Heart right ventricle (tissue), 16 donors: ENCODE measurements around the gene L3MBTL2. TPM values are rescaled to one million over a fixed set of nuclear protein-coding genes. Genes with fewer than 3 reads are reported as not detected.

ENCODE experiments used
- ATAC-seq, 8 donors: fragments of 200-7000 bp; cut with Tn5 transposase; one replicate each; pipeline ENCODE4 v1.9.1; 2020; ENCODE audit warnings: mild to moderate bottlenecking in 8 of 8, moderate library complexity in 8 of 8, moderate number of reproducible peaks in 1 of 8
- DNase-seq, 2 donors: peaks; one replicate each; pipeline ENCODE4 v3.0.0-alpha.2; 2020
- H3K27ac ChIP-seq, 10 donors: fragments of 200-600 bp; sonication (generic) in 2 of 10; one replicate each; pipeline versions ENCODE4 v1.5.0 to v1.8.0; 2020 to 2022; ENCODE audit warnings: mild to moderate bottlenecking in 3 of 10
- H3K27me3 ChIP-seq, 7 donors: fragments of 200-600 bp; one replicate each; pipeline ENCODE4 v1.8.0; 2021 to 2022; ENCODE audit warnings: mild to moderate bottlenecking in 2 of 7
- H3K36me3 ChIP-seq, 9 donors: fragments of 200-600 bp; sonication (generic) in 1 of 9; one replicate each; pipeline versions ENCODE4 v1.5.0 to v1.8.0; 2020 to 2022; ENCODE audit warnings: mild to moderate bottlenecking in 2 of 9
- H3K4me1 ChIP-seq, 9 donors: fragments of 200-600 bp; sonication (generic) in 1 of 9; one replicate each; pipeline versions ENCODE4 v1.5.0 to v1.8.0; 2020 to 2022; ENCODE audit warnings: mild to moderate bottlenecking in 4 of 9
- H3K4me3 ChIP-seq, 10 donors: fragments of 200-600 bp; sonication (generic) in 2 of 10; one replicate each; pipeline versions ENCODE4 v1.5.0 to v1.8.0; 2020 to 2022; ENCODE audit warnings: mild to moderate bottlenecking in 7 of 10, moderate library complexity in 2 of 10
- H3K9me3 ChIP-seq, 11 donors: fragments of 200-600 bp in 10 of 11; sonication (generic) in 2 of 11; one replicate each; pipeline versions ENCODE4 v1.5.0 to v1.8.0; 2013 to 2022; ENCODE audit warnings: mild to moderate bottlenecking in 2 of 11, control low read depth in 1 of 11, moderate library complexity in 1 of 11
- WGBS, 2 donors: extraction: QIAGEN DNeasy Blood & Tissue Kit; methylation state at CpG; one replicate each; pipeline ENCODE4 v1.1.7; 2013; ENCODE audit warnings: inconsistent platforms in 1 of 2; 5-methylcytosine and 5-hydroxymethylcytosine counted together
- intact Hi-C, 10 donors: fragments of 100-400 bp; cut with DNase I; formaldehyde crosslinking; loops; one replicate each; pipeline versions ENCODE4 v1.11.1 to v1.14.2; 2022
- polyA plus RNA-seq, 2 donors: library from polyadenylated mRNA; stranded (reverse); fragments of 200-250 nt; gene quantifications; one replicate each; pipeline ENCODE4 v1.2.3, GENCODE V29; 2013
- total RNA-seq, 10 donors: library from RNA; stranded (reverse); fragmentation: NEBNext Ultra II Directional in 3 of 10; extraction: Animal tissue kit (Norgen Biotek cat#: 25700) in 3 of 10; gene quantifications; one replicate each; pipeline versions ENCODE4 v1.2.1 to v1.2.4, GENCODE V29; 2021 to 2023
- TF ChIP-seq, protein P1 (sequence below), 9 donors: fragments of 200-600 bp; sonication (generic) in 2 of 9; IDR thresholded peaks; one replicate each; pipeline versions ENCODE4 v1.5.0 to v1.8.0; 2021 to 2022; ENCODE audit warnings: antibody characterized with exemption in 9 of 9, mild to moderate bottlenecking in 5 of 9, moderate library complexity in 1 of 9
- donor health status: Arrhythmogenic right ventricular cardiomyopathy.
- donor health status: ischemic (EF 13 %, LVEDD 7.1; RV severe dilation, severe dysfunction).
- donor health status: healthy with polysubstance abuse.
- donor health status: DM: no; HTN: yes; CAD: no.
- donor health status: DM: no; HTN: no; CAD: no.
- donor health status: ischemic (EF 25% LVEDD 6.9; RV normal size, moderate dysfunction).
- donor health status: ischemic (EF 25% LVEDD 5.7; RV mildly dilated, moderate dysfunction).
- donor health status: healthy.
- donor health status: DM: yes; HTN: yes; CAD: no.
- donor health status: Ischemic cardiomyopathy.
- donor health status: ischemic (EF 35%, LVEDD 5.7; RV mildly dilated, moderate dysfunction).
- donor health status: nonischemic (EF 11% LVEDD 7.7; RV severe dilation, severe dysfunction).
- donor health status: DM: yes; HTN: yes; CAD: no.
- donor health status: PGD.
- donor health status: ischemic (EF 29% LVEDD 5.4; RV normal size, mild dysfunction).
- donor health status: nonischemic (EF 23%, LVEDD 6.1; RV moderate dilation, normal function).

The L3MBTL2 gene
- total and polyA plus RNA-seq, 12 donors: 10.0 to 18.5 (median 15.1) TPM

DNA sequence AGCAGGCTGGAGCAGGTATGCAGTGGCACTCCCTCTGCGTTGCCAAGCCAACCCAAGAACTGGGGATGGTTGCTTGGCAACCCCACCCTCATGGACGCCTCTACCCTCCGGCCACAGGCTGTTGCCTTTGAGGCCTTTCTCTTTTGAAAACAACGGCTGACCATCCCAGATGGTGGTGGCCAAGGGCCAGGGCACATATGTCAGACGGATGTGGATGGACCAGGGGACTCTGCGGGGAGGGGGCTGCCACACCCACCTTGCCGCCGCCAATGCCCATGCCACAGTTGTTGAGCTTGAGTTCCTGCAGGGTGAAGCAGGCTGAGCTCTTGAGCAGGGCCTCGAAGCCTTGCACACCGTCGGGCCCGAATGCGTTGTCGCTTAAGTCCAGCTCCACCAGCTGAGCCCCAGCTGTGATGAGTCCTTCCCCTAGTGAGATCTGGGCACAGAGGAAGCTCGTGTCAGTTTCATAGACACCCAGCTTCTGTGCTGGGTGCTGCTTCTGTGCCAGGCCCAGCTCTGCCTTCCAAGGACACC is 59.4 kb downstream of the L3MBTL2 start:
- intact Hi-C loops: no loop called here
- 90 to 95% methylated on average over 15 of the region's 15 CpGs for WGBS, 2 donors
- ATAC-seq (no peak), DNase-seq (no peak)
- no peak overlapping the region for H3K4me3 ChIP-seq
- H3K36me3 ChIP-seq: peaks cover 0 to 96% (median 65%) of the 10 kb centered on the region in 9 donors
- no peak overlapping the region for H3K27ac ChIP-seq
- H3K4me1 ChIP-seq: peaks cover 0 to 24% (median 6%) of the 10 kb centered on the region in 9 donors
- no peaks in the 10 kb centered on the region for H3K27me3 ChIP-seq
- TF ChIP-seq, protein P1, sequence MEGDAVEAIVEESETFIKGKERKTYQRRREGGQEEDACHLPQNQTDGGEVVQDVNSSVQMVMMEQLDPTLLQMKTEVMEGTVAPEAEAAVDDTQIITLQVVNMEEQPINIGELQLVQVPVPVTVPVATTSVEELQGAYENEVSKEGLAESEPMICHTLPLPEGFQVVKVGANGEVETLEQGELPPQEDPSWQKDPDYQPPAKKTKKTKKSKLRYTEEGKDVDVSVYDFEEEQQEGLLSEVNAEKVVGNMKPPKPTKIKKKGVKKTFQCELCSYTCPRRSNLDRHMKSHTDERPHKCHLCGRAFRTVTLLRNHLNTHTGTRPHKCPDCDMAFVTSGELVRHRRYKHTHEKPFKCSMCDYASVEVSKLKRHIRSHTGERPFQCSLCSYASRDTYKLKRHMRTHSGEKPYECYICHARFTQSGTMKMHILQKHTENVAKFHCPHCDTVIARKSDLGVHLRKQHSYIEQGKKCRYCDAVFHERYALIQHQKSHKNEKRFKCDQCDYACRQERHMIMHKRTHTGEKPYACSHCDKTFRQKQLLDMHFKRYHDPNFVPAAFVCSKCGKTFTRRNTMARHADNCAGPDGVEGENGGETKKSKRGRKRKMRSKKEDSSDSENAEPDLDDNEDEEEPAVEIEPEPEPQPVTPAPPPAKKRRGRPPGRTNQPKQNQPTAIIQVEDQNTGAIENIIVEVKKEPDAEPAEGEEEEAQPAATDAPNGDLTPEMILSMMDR (IDR thresholded peaks at IDR 0.05): no peak
- no peaks in the 10 kb centered on the region for H3K9me3 ChIP-seq

DNA sequence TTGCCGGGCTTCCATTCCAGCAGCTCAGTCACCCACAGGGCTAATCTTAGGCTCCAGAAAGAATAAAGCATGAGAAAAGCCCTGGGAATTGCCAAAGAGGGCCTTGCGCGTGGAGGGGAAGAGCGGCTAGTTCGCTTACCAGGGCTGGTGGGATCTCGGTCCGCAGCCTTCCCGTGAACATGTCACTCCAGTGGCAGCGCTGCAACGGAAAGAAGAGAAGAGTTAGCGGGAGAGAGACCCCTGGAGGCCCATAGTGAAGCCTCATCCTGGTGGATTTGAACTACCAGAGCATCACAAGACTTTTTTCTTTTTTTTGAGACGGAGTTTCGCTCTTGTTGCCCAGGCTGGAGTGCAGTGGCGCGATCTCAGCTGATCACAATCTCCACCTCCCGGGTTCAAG is 62.8 kb downstream of the L3MBTL2 start:
- Histone ChIP-seq H3K36me3 (peaks cover 0 to 96% (median 60%) of the 10 kb centered on the region in 9 donors), H3K4me3 (no peak overlapping the region), H3K4me1 (peaks cover 0 to 2% (median 0%) of the 10 kb centered on the region in 9 donors), H3K27ac (no peak overlapping the region), H3K27me3 (no peaks in the 10 kb centered on the region), H3K9me3 (no peaks in the 10 kb centered on the region)
- intact Hi-C loops: no loop called here
- ATAC-seq: no peak
- no peak for DNase-seq
- TF ChIP-seq, protein P1 (IDR thresholded peaks at IDR 0.05): no peak
- WGBS, 2 donors: 96% methylated on average over 16 of the region's 16 CpGs

DNA sequence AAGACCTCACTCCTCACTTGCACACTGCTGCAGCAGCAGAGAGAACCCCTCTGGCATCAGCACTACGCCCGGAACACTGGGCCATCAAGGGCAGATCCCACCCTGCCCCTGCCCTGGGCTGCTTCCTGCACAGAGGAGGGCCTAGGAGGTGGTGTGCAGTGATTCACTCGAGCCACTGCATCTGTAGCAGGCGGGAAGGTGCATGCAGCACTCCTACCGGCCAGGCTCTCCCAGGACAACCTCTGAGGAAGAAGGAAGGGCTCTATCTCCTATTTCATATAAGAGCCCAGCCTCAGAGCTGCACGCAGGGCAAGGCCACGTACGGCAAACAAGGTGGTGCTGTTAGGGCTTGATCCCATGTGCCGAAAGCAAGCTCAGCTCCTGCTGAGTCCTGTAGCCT is 66.7 kb downstream of the L3MBTL2 start:
- Histone ChIP-seq H3K9me3 (no peaks in the 10 kb centered on the region), H3K4me1 (peaks cover 0 to 7% (median 0%) of the 10 kb centered on the region in 9 donors), H3K36me3 (peaks cover 0 to 100% (median 48%) of the 10 kb centered on the region in 9 donors), H3K4me3 (no peak overlapping the region), H3K27me3 (no peaks in the 10 kb centered on the region), H3K27ac (no peak overlapping the region)
- TF ChIP-seq, protein P1 (IDR thresholded peaks at IDR 0.05): no peak
- DNase-seq (no peak), ATAC-seq (no peak)
- 90 to 92% methylated on average over 9 of the region's 9 CpGs for WGBS, 2 donors
- intact Hi-C loops: no loop called here

DNA sequence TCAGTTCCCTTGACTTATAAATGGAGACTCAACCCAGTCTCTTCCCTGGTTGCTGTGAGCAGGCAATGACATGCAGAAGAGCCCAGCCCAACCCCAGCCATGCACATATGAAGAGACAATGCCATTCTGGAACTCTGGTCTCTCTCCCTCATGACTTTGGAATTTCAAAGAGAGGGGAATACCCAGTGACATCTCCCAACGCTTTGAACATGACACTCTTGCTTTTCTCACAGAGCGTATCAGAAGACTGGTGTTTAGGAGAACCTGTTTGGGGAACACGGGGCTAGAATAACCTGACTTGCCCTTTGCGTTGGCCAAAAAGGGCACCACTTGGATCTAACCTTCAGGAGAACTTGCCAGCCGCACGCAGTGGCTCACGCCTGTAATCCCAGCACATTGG is 68.0 kb downstream of the L3MBTL2 start:
- no peak overlapping the region for H3K4me3 ChIP-seq
- H3K27ac ChIP-seq: no peak overlapping the region
- ATAC-seq: peak in 1 of 8 donors; percentile 35
- TF ChIP-seq, protein P1 (IDR thresholded peaks at IDR 0.05): no peak
- no peaks in the 10 kb centered on the region for H3K27me3 ChIP-seq
- peaks cover 0 to 98% (median 42%) of the 10 kb centered on the region in 9 donors for H3K36me3 ChIP-seq
- DNase-seq: no peak
- peaks cover 0 to 7% (median 0%) of the 10 kb centered on the region in 9 donors for H3K4me1 ChIP-seq
- intact Hi-C loops: no loop called here
- no peaks in the 10 kb centered on the region for H3K9me3 ChIP-seq
- WGBS, 2 donors: 93 to 98% methylated on average over 7 of the region's 7 CpGs
